NCI-H69 (cell line): Measurements from ENCODE around the gene SSR2.

Experiments used
- DNase-seq: peaks from one replicate; lab custom pipeline; 2025; lab: John Stamatoyannopoulos, UW

SSR2 gene

DNA sequence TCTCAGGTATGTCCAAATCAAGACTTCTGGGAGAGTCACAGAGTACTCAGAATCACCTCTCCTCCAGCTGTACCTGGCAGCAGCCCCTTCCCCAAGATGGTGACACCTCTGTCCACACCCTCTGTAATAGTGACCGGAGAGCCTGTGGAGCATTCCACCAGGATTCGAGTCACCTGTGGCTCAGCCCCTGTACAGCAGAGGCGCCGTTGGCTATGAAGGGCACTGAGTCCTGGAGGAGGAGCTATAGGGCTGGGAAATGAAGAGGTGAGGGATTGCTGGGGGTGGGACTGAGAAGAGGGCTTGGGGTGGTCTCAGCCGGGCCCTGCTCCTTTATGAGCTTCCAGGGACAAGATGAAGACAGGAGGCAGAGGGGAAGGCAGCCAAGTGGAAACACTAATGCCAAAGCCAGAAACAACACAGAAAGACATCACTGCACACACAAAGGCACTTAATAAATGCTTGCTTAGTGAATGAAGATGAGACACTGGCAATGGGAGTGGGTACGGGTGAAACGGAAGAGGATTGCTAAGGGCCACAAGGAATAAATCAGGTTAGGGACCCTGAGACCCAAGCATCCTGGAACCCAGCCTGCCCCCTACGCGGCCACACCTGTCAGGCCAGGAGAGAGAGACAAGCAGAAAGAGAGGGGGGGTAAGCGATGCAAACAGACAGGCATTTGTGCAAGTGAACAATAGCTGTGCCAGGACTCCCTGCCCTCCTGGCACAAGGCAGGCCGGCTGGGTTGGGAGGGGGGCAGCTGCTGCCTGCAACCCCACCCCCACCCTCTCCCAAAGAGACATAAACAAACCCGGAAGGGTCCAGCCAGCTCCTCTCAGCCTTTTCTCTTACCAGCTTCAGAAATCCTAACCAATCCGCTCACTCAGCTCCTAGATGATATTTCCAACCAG lies 46.3 kb downstream of the SSR2 start:
- DNase-seq, result peak; percentile 93

DNA sequence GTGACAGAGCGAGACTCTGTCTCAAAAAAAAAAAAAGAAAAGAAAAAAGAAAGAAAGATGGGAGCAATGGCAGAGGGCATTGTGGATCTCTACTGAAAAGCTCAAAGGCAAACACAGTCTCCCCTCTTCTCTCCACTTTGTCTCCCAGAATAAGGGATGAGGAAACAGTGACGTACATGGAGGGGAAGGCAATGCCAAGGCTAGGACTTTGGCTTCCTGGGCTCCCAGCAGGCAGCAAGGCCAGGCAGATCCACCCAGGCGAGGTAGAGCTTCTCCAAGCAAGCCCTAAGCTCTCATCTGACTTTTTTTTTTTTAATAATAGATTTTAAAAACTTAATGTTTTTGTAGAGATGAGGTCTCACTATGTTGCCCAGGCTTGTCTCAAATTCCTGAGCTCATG lies 47.0 kb downstream of the SSR2 start:
- no peak for DNase-seq

DNA sequence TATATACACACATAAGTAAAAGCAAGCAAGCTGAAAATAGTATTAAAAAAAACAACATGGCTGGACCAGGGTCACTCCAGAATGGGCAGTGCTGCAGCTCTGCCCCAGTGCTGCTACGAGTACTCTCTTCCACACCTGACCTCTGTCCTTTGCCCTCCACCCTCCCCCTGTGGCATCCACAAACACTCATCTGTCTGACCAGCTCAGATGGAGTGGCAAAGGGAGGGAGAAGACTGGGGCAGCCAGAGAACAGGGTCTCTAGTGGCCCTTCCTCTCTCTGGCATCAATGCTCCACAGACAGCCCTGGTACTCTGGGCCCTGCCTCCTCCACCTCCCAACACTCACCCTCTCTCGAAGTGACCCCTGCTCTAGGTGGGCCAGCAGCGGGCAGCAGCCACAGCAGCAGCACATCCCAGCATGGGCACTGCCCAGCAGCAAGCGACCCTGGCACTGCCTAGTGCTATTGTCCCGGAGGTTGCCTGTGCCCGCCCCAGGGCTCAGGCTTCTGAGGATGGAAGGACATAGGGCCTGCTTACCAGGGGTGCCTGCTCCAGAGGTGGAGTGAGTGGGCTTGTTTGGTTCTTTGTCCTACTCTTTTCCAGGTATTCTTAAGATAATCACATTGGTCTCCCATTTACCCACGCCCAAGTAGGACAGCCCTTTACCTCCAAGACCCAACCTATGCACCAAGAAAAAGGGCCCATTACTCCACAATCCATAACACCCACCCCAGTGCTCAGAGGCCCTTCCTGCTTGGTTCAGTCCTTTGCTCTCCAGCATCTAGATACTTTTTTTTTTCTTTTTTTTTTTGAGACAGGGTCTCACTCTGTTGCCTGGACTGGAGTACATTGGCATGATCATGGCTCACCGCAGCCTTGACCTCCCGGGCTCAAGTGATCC lies 48.6 kb downstream of the SSR2 start:
- no peak for DNase-seq

DNA sequence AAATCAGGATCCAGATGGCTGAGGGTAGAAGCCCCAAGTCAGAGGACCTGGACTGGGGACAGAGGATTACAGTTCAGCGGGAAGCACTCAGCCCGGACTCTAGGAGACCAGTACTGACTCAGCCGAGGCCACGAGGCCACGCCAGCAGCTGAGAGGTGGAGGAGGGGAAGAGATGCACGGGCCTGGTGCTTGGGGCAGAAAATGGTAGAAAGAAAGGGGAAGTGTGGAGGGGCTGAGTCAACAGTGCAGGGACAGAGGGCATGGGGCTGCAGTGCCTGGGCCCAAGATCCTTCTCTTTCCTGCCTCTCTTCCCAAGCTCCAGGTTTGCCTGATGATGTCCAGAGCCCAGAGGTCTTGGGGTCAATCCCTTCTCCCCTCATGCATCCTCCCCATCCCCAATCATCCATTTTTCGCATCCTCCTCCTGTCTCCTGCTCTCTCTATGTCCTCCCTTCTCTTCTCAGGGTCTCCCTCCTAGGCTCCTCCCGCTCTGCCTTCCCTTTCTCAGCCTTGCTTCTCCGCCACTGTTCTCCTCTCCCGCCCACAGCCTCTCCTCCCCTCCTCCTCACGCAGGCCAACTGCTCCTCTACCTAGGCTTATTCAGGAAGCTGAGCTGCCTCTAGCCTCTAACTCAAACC lies 50.1 kb downstream of the SSR2 start:
- no peak for DNase-seq

DNA sequence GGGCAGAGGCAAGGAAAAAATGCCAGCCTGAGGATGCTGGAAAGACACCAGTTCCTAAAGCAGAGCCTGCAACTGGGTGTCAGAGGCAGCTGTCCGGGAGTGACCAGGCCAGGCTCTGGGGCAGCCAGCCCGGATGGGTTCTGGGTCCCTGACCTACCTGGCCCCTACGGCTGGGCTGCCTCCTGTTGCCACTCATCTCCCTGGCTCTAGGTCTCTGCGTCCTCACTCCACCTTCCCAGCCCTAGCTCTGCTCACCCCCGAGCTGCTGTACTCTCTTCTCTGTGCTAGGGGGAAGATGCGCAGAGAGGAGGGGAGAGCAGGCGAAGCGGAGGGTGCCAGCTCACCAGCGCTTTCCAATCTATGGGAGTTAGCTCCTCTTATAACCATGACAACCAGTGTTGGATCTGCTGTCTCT lies 51.4 kb downstream of the SSR2 start:
- no peak for DNase-seq

DNA sequence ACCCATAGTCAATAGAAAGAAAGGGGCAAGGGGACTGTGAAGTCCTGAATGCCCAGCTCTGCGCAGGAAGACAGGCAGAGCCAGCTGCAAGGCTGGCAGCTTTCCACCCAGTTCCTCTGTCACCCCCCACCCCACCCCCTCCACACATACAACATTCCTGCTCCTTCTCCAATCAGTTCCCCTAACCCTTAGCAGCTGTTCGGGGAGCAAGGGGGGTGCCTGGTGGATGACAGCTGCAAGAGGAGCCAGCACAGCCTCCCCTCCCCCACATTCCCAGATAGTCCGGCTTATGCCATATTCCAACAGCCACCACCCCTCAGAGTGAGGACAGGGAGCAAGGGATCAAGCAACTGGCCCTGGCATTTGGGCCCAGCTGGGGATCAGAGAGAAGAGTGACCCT lies 52.1 kb downstream of the SSR2 start:
- DNase-seq, result no peak

DNA sequence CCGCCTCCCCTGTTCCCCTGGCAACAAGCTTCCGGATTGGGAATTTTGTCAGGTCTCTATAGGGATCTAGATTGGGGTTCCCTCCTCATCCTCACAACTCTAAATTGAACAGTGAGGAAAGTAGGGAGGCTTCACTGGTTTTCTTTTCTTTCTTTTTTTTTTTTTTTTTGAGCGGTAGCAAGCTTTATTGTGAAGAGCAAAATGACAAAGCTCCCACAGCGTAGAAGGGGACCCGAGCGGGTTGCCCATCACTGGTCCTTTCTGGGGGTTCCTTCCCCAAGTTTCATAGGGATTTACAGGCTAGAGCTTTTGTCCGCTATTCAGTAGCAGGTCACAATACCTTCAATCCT lies 52.7 kb downstream of the SSR2 start:
- no peak for DNase-seq

DNA sequence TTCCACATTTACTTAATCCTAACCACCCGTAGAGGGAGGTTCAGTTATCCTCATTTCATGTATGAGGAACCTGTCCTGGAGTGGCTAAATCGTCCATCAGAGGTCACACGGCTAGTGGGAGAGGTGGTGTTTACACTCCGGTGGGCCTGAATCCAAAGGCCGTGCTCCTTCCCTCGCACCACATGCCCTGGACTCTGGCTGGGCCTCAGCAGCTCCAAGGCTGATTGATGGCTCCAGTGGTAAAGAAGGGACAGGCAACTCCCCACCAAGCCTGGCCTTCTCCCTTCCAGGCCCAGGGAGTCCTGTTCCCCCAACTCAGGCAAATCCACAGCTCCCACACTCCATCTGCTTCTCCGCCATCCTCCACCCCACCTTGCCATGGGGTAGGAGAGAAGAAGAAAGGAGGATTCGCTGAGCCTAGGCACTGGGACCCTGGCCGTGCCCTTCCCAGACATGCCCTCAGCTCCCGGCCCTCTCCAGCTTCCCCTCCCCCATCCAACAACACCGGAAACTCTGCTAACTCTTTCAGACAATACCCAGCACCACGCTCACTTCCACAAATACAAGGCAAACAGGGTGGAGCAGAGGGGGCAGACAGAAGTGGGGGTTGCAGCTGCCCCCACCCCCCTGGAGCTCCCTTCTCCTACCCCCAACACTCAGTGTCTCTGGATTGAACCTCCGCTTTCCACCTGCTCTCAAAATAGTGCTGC lies 53.3 kb downstream of the SSR2 start:
- DNase-seq, result no peak

DNA sequence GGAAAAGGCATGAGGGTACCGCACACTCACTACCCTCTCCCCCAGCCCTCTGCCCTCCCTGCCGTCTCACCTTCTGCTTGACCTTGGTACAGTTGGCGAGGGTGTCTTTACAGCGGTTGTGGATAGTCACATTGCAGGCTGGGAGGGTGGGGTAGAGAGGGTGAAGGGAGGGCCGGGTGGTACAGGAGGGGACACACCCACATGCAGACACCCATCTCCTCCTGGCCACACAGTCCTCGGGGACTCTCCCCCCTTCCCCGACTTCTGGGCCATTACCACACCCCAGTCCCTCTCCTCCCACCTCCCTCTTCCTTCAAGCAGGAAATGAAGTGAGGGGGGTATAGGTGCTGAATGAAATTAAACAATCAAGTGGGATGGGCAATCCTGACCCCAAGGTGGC lies 54.0 kb downstream of the SSR2 start:
- DNase-seq, result no peak

DNA sequence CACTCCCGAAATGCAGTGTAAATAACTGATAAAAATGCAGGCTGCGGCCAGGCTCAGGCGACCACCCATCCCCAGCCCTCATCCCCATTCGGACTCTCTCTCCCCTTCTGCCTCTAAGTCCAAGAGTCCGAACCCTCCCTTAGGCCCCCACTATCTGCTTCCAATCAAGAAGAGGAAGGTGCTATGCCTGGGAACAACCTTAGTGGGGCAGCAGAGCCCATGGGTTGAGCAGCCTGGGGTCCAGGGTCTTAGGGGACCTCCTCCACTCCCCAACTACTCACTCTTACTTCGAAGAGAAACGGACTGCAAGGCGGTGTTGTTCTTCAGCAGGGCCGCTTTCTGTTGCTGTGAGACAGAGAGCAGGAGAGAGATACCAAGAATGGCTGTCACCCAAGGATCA lies 54.6 kb downstream of the SSR2 start:
- peak; percentile 17 for DNase-seq

DNA sequence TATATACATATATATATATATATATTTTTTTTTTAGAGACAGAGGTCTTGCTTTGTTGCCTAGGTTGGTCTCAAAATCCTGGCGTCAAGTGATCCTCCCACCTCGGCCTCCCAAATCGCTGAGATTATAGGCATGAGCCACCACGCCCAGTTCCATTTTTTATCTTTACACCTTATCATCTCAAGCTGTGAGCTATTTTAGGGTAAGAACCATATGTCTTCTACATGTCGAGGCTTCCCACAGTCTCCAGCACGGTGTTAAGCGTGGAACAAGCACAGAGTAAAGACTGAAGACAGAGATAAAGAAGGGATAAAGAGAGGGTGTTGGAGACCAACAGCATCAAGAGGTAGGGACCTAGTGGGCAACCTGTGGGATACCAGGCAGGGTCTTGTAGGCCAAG lies 56.6 kb downstream of the SSR2 start:
- no peak for DNase-seq

DNA sequence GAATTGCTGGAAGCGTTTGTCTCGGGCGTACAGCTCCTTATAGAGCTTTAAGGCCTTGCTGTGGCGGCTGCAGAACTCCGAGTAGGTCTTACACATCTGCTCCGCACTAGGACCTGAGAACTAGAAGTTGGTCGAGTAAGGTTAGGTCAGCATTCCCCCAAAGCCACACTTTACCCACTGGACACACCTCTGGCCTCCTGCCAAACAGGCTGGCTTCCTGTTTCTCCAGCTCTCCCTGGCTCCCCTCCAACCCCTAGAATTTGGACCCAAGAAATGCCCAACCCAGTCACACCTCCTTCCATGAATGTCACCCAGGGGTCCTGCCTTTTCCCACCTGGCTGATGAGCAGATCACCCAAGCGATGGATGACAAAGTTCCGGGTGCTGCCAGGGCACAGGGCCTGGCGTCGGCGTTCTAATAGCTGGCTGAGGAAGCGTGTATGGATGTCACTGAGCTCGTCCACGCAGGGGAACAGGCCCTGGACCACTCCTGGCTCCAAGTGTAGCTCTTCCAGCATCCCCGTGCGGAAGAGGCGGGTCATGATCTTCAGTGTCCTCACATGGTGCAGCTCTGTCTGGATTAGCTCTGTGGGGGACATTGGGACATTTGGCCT lies 58.0 kb downstream of the SSR2 start:
- no peak for DNase-seq

DNA sequence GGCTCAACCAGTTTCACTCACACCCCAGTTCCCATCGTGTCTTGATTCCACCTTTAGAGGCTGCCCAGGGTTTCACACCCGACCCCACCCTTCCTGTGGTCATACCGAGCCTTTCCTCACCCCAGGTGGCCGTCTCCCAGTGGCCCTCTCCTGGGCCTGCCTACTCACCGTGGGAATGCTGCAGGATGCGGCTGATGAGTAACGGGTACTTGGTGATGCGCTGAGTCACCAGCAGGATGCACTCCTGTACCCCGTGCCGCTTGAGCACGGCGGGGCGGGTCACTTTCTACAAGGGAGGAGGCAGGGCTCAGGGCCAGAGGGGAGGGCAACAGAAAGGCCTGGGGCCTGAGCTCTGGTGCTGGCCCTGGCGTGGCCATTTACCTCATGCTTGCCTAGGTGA lies 58.8 kb downstream of the SSR2 start:
- no peak for DNase-seq

DNA sequence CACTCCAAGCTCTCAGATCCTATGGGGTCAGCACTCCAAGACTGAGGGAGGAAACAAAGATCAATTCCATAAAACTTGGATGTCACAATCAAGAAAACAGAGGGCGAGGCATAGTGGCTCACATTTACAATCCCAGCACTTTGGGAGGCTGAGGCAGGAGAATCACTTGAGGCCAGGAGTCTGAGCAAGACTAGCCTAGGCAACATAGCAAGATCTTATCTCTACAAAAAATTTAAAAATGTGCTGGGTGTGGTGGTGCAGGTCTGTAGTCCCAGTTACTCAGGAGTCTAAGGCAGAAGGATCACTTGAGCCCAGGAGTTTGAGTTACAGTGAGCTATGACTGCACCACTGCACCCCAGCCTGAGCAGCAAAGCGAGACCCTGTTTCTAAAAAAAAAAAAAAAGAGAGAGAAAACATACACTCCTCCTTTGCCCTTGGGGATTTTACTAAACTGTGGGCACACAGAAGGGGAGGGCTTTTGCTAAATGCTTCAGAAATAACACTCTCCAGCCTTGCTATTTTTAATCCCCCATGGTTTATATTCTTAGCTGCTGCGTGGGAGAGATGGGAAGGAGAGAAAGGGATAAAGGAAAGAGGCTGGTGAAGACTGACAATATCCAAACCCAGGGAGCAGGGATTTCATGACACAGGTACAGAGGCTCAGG lies 60.5 kb downstream of the SSR2 start:
- no peak for DNase-seq
